Prostate gland (tissue), 2 donors: Measurements from ENCODE around the gene MICAL1. TPM values are rescaled to one million over a fixed set of nuclear protein-coding genes. Genes with fewer than 3 reads are reported as not detected.

Experiments used
- DNase-seq: peaks from one replicate; pipeline ENCODE4 v3.0.0-alpha.2; 2019; ENCODE audit warnings: low spot score
- H3K27ac ChIP-seq, 2 donors: fragments of 200-600 bp; sonication (generic); 2 replicates each; pipeline ENCODE4 v1.5.1; 2017 to 2019
- H3K27me3 ChIP-seq: fragments of 200-600 bp; sonication (generic); replicated peaks from 2 replicates; pipeline ENCODE4 v1.5.1; 2019; ENCODE audit not compliant: insufficient read depth
- H3K36me3 ChIP-seq, 2 donors: fragments of 200-600 bp; sonication (generic); 1 replicate in 1 of 2; 2 replicates in 1 of 2; pipeline versions ENCODE4 v1.5.1 to v1.8.1; 2017 to 2019
- H3K4me1 ChIP-seq: fragments of 200-600 bp; sonication (generic); replicated peaks from 2 replicates; pipeline ENCODE4 v1.5.1; 2019
- H3K4me3 ChIP-seq, 2 donors: fragments of 200-600 bp; sonication (generic); 2 replicates each; pipeline ENCODE4 v1.5.1; 2017 to 2019
- H3K9me3 ChIP-seq: fragments of 200-600 bp; sonication (generic); 2 replicates; pipeline ENCODE4 v1.5.1; 2017
- CTCF ChIP-seq, 4 experiments: fragments of 200-600 bp in 2 of 4; fragments of 450-650 bp in 2 of 4; sonication (generic) in 2 of 4; IDR thresholded peaks; 1 replicate in 3 of 4; 2 replicates in 1 of 4; pipeline ENCODE4 v1.5.1; 2016 to 2019; ENCODE audit warnings: antibody characterized with exemption in 4 of 4, mild to moderate bottlenecking in 2 of 4, moderate library complexity in 2 of 4
- POLR2A ChIP-seq: fragments of 450-650 bp; IDR thresholded peaks from one replicate; pipeline ENCODE4 v1.6.1; 2016; ENCODE audit warnings: antibody characterized with exemption, mild to moderate bottlenecking
- POLR2AphosphoS5 ChIP-seq: sonication (generic); formaldehyde crosslinking; IDR thresholded peaks from one replicate; pipeline ENCODE4 v1.6.1; 2017; ENCODE audit warnings: antibody characterized with exemption
- WGBS: methylation state at CpG from one replicate; pipeline ENCODE4 v1.1.5; 2018; 5-methylcytosine and 5-hydroxymethylcytosine counted together
- intact Hi-C: fragments of 100-400 bp; cut with DNase I; formaldehyde crosslinking; loops from one replicate; pipeline ENCODE4 v1.14.2; 2022
- total RNA-seq, 2 donors: library from RNA; depleted of rRNA; stranded (reverse); fragments of >200 nt; gene quantifications; one replicate each; pipeline ENCODE4 v1.1.0, GENCODE V29; 2016

MICAL1 gene
- total RNA-seq, 2 donors from 2014 or later: 13.9 to 55.4 TPM

DNA sequence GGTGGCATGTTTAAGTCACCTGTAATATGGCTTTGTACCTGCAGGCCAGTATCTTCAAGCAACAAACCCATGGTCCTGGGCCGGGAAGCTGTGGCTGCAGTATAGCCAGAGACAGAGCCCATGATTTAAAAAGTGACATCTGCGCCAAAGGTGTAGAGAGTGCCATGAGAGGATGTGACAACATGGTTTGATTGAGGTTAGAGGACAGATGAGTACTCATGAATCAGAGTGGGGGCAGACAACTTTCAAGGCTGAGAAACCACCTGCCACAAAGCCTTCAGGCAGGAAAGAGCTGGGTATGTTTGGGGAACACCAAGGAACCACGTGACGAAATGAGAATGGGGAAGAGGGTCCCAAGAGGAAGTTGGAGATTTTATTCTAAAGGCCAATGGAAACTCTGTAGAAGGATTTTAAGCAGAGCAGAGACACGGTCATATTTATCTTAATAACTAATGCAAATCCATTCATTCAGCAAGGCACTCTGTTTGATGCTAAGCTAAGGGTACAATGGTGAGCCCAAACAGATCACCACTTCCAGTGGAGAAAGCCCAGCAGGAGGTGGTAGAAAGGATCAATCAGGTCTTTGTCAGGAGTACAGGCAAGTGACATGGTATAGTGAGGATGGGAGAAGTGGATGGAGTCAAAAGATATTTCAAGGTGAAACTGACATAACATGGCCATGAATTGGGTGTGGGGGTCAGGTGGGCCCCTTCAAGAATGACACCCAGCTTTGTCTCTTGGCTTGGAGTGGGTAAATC lies 3.4 kb upstream of the MICAL1 start:
- Histone ChIP-seq H3K4me1 (no peaks in the 10 kb centered on the region), H3K36me3 (no peaks in the 10 kb centered on the region), H3K27me3 (no peaks in the 10 kb centered on the region), H3K9me3 (no peaks in the 10 kb centered on the region), H3K4me3 (no peak overlapping the region), H3K27ac (no peak overlapping the region)
- no peak for DNase-seq
- TF ChIP-seq CTCF (IDR thresholded peaks at IDR 0.05): no peak
- no peak for TF ChIP-seq POLR2AphosphoS5
- TF ChIP-seq POLR2A: no peak
- 88% methylated on average over 5 of the region's 5 CpGs for WGBS
- intact Hi-C loops: no loop called here

GRCh38 chr6:109457562-109457996 lies 2.0 kb upstream of the MICAL1 start:
- Histone ChIP-seq H3K27ac (no peak overlapping the region), H3K4me1 (no peaks in the 10 kb centered on the region), H3K36me3 (no peaks in the 10 kb centered on the region), H3K27me3 (no peaks in the 10 kb centered on the region), H3K9me3 (no peaks in the 10 kb centered on the region), H3K4me3 (no peak overlapping the region)
- no peak for TF ChIP-seq POLR2AphosphoS5
- TF ChIP-seq CTCF (IDR thresholded peaks at IDR 0.05): no peak
- no peak for TF ChIP-seq POLR2A
- intact Hi-C loops: no loop called here
- no peak for DNase-seq
- 81% methylated on average over 6 of the region's 6 CpGs for WGBS

- peak overlapping the region in 1 of 2 donors; percentile 65 for H3K4me3 ChIP-seq
- WGBS: 60% methylated on average over 16 of the region's 16 CpGs
- no peaks in the 10 kb centered on the region for H3K4me1 ChIP-seq
- H3K27me3 ChIP-seq: no peaks in the 10 kb centered on the region
- no peaks in the 10 kb centered on the region for H3K36me3 ChIP-seq
- intact Hi-C loops: no loop called here
- no peaks in the 10 kb centered on the region for H3K9me3 ChIP-seq
- DNase-seq: no peak
- peak overlapping the region in 1 of 2 donors; percentile 49 for H3K27ac ChIP-seq
- no peak for TF ChIP-seq POLR2AphosphoS5
- TF ChIP-seq CTCF (IDR thresholded peaks at IDR 0.05): no peak
- TF ChIP-seq POLR2A: no peak
Measured at GRCh38 chr6:109456710-109457561, 1.4 kb upstream of the MICAL1 start.

DNA sequence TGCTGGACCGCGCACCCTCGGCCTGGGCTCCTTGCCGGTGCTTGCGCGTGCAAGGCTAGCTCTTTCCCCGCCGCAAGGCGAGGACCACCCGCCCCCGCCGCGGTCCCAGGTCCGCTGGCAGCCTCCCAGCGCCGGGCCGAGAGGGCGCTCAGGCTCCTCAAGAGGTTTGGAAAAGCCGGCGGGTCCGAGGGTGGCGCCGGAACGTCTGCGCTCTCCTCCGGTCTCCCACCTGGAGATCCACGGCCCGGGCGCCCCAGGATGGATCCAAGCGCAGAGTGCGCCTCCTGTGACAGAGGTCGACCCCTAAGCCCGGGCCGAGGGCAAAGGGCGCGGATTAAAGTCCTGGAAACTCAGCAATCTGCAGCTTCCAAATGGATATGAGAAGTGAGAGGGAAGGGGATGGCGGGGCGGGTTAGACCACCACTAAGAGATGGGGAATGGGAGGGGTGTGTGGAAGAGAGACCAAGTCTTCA lies 575 bp upstream of the MICAL1 start:
- no peak for DNase-seq
- WGBS: 8% methylated on average over 25 of the region's 38 CpGs
- no peaks in the 10 kb centered on the region for H3K4me1 ChIP-seq
- no peaks in the 10 kb centered on the region for H3K9me3 ChIP-seq
- H3K4me3 ChIP-seq: peak overlapping the region; percentile 64 to 65
- intact Hi-C loops: no loop called here
- H3K27me3 ChIP-seq: no peaks in the 10 kb centered on the region
- H3K36me3 ChIP-seq: no peaks in the 10 kb centered on the region
- peak overlapping the region; percentile 49 to 69 for H3K27ac ChIP-seq
- no peak for TF ChIP-seq POLR2A
- no peak for TF ChIP-seq CTCF (IDR thresholded peaks at IDR 0.05)
- TF ChIP-seq POLR2AphosphoS5: no peak
